Measurements from ENCODE around the gene ITPA.

ITPA gene

DNA sequence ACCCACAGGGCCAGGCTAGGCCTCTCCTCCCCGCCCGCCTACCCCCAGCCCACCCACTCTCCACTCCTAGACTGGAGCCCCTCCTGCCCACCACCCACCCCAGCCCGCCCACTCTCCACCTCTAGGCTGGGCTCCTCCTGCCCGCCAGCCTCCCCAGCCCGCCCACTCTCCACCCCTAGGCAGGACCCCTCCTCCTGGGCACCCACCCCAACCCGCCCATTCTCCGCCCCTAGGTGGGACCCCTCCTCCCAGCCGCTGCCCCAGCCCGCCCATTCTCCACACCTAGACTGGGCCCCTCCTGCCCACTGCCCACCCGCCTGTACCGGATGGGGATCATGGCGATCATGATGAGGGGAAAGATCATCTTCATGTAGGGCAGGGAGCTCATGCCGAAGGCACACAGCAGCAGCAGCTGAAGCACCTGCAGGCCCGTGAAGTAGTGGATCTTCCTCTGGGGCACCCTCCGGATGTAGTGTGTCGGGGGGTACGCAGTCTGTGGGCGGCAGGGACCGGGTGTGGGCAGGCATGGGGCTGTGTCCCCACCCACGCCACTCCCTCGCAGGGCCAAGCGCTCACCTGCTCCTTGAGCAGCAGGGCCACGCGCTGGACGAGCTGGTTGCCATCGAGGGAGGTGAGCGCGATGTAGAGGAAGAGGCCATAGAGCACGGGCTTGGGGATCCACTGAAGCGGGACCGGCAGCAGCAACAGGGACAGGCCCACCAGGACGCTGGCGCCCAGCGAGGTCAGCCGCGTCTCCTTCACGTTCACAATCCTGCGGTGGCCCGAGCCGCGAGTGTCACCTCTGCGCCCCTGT is 18.8 kb downstream of the ITPA start:
- DNase-seq (ENCODE audit: low read depth) = no peak

DNA sequence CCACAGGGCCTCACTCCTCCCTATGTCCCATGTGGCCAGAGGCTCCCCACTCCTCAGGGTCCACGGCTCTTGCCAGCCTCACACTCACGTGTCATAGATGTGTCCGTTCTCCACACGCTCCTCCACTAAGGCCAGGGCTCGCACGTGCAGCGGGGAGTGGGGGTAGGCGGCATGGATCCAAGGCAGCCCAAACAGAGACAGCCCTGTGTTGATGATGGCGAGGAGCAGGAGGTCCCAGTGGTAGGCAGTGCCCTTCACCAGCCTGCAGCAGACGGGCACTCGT is 19.4 kb downstream of the ITPA start:
- no peak for DNase-seq (ENCODE audit: low read depth)

DNA sequence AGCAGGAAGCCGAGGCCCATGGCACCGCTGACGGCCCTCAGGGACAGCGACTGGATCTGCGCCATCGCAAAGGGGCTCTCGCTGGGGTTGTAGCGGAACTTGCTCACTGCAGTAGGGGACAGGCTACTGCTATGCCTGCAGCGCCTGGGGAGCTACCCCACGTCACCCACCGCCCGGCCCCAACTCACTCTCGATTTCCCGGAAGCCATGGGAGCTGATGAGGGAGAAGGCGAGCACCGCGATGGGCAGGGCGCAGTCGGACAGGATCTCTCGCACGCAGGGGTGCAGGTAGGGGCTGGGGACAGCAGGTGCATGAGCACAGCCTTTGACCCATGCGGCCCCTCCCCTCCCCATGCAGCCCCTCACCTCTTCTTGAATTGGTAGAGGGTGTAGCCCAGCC is 19.9 kb downstream of the ITPA start:
- DNase-seq (ENCODE audit: low read depth) = no peak

DNA sequence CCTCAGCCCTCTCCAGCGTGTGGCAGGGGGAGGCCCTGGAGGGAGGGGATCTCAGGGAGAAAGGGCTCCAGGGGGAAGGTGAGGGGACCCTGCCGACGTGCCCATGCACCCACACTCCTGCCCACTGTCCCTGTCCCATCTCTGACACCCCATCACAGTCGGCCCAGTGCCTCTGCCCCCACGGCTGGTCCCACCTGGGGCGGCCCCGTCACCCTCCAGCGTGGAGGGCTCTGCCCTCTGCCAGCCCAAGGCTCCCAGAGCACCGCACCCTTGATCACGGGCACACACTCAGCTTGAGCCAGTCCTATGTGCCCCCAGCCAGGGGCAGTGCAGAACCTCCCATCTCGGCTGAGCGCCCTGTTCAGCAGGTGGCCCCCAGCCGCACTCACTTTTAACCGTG is 20.5 kb downstream of the ITPA start:
- no peak for DNase-seq (ENCODE audit: low read depth)

DNA sequence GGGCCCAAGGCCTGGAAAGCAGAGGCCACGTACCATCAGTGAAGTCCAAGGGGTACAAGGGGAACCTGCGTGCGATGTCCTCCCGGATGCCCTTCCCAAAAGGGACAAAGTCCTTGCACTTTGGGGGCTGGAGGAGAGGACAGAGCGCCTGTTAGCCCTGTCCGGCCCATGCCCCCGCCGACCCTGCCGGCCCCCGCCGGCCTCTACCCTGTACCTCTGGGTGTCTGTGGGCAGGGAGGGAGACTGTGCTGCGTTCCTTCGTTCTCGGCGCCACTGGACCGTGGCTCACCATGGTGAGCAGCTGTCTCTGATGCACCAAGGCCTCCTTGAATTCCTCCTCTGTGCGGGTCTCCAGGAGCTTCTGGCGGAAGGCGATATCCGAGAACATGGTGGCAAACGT is 21.8 kb downstream of the ITPA start:
- no peak for DNase-seq (ENCODE audit: low read depth)

DNA sequence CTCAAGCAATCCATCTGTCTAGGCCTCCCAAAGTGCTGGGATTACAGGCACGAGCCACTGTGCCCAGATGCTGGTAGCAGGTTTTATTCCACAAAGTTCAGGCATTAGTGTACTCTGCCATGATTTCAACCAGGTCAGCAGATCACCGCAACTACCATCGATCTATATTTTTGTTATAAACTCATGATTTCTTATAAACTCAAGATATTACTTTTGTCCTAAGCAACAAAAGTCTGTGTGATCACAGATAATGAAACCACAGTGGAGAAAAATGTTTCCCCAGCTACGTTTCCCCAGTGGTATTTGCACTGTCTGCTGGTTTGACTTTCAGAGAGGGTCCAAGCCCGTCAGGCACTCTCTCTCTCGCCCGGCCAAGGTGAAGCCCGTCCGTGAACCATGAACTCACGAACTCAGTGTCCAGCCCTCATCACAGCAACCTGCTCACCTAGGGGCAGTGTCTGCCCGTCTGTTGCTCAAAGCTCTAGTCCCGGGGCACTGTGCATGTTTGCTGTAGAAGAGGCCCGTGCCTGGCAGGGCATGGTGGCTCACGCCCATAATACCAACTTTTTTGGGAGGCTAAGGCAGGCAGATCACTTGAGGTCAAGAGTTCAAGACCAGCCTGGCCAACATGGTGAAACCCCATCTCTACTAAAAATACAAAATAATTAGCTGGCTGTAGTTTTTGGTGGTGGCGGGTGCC is 22.7 kb downstream of the ITPA start:
- DNase-seq (ENCODE audit: low read depth) = no peak

DNA sequence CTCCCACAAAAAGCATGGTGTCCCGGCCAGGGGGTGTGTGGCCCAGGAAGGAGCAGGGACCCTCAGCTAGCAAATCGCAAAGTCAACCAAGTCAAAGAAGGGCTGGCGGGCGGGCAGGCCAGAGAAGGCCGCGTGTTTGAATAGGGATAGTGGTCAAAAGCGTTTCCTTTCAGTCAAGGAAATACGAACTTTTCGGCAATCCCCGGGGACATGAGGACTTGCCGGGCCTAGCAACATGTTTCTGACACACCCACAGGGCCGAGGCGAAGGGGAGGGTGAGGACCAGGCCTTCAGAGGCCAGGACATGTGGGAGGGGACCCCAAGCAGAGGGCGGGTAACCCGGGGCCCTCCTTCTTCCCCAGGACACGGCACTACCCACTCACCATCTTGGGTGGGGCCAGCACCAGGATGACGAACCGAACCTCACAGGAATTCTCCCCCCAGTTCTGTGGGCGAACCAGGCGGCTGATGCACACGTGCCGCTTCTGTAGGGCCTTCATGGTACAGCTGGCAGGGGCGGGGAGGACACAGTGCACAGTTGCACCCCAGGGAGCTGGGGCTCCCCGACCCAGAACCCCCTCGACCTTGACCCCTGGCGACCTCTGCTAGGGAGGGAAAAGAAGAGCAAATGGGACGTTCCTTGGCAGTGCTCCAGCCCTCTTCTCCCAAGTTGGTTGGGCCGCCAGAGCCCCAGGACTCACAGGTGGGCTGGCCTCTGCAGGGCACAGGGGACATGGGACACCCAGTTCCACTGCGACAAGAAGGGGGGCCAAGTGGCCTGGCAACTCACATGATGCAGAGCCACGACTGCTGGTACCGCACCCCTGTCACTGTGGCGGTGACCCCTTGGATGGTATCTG is 24.1 kb downstream of the ITPA start:
- DNase-seq (ENCODE audit: low read depth) = no peak

DNA sequence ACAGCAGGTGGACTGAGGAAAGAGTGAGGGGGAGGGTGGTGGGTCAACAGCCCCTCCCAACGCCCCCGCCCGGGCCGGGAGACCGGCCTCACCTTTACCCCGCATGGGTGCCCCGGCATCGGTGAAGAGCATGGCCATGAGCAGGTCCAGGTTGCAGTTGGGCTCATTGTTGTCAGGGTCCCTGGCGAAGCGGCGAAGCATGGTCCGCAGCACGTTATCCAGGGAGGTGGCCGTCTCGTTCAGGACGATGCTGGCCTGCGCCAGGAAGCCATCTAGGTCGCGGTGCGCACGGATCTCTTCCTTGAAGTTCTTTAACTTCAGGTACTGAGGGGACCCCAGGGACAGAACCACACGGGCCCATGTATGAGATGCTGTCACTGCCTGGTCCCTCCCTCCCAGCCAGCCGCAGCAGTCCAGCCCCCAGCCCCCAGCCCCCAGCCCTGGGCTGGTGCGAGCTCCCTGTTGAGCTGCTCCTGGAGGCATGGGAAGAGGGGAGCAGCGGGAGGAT is 24.7 kb downstream of the ITPA start:
- DNase-seq (ENCODE audit: low read depth) = no peak

DNA sequence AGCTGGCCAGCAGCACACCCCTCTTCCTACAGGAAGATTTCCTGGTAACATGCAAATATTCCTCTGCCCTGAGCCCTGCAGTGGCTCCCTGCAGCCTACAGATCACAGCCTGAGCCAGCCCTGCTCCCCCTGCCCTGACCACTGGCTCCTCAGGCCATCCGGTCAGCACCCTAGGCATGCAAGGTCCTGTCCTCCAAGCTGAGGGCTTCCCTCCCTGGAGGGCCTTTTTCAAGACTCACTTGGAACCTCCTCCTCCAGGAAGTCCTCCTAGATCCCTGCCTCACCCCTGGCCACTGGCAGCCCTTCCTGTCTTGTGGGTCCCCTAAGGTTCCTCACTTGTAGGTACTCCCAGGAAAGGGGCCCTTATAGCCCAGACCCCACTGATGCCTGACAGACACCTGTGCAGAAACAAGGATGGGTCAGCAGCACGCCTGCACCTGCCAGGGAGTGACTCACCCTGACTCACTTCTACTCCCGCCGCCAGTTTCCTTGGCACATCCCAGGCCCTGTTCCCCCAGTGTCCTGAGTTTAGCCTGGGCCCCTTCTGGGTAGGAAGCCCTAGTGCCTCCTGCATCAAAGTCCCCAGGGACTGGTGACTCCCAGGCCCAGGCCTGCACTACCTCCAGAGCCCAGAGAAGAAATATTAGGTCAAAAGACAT is 26.5 kb downstream of the ITPA start:
- no peak for DNase-seq (ENCODE audit: low read depth)

DNA sequence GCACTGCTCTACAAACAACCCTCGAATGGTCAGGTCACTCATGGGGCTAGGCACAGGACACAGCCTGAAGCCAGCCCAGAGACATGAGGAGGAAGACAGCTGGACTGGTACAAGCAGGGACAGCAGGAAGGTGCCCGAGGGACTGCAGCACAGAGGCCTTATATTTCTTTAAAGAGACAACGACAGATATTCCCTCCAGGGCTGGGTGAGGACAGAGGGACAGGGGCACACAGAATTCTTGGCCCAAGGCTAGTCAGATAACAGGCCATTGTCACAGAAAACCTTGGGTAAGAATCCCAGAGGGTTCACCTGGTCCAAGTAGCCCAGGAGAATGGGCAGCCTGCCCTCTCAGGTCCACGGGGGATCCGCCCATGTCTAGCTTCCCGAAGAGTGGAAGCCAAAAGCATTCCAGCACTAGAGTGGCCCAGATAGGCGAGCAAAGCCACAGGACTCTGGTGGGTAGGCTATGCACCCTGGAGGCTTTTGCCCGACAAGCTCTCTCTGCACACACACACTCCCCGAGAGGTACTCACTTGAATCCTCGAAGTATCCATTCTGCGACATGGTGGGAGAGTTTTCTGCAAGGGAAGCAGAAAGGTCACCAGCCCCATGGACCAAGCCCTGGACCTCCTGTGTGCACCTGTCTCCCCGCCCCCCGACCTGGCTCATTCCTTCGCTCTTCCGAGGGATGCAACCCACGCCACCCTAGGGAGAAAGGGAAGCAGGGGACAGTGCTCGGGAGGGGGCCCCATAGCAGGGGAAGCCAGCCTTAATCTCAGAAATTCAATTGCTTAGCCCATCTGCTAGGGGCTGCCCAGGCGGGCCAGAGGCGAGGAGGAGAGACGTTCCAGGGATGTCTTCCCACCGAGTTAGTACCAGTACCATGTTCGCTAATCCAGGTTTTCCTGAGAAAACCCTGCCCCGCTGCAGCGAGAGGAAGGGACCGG is 28.0 kb downstream of the ITPA start:
- no peak for DNase-seq (ENCODE audit: low read depth)

DNA sequence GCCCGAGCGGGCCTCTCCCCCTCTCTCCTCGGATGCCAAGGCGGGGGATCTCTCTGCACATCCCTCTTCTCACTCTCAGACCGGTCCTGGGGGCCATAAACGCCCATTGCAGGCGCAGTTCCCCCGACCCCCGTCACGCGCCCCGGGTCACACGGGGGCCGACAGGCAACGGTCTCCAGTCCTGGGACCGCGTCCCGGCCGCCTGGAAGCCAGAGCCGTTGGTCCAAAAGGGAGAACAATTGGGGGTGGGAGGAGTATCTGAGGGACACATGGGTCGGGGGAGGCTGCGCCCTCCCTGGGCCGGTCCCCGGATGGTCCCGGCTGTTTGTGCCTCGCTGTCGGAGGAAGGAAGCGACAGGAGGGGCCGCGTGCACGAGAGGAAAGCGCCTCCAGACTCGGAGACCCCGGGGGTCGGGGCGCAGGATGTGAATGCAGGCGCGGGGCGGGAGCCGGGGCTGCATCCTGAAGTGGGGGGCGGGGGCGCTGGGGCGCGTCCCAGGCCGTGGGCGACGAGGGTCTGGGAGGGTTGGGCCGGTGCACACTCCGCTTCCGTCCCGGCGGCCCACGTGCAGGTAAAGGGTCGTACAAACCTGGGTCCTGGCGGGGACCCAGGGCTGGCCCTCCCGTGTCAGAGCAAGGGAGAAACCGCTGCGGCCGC is 28.8 kb downstream of the ITPA start:
- DNase-seq (ENCODE audit: low read depth) = no peak

DNA sequence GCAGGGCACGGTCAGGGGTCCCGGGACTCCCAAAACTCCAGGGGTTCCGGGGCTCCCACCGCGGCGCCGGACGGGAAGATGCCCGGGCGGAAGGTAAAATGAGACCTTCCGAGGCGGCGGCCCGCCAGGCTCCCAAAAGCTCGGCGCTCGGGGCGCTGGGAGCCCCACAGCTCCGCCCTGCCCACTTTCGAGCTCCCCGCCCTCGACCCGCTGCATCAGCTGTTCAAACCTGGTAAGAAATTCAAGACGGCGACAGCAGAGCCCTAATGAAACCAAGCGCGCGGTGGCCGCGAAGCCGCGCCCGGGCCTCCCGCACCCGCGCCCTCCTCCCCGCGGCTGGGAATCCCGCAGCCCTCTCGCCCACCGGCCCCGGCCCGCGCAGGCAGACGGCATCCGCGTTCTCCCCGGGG is 29.3 kb downstream of the ITPA start:
- peak; percentile 45 for DNase-seq (ENCODE audit: low read depth)

DNA sequence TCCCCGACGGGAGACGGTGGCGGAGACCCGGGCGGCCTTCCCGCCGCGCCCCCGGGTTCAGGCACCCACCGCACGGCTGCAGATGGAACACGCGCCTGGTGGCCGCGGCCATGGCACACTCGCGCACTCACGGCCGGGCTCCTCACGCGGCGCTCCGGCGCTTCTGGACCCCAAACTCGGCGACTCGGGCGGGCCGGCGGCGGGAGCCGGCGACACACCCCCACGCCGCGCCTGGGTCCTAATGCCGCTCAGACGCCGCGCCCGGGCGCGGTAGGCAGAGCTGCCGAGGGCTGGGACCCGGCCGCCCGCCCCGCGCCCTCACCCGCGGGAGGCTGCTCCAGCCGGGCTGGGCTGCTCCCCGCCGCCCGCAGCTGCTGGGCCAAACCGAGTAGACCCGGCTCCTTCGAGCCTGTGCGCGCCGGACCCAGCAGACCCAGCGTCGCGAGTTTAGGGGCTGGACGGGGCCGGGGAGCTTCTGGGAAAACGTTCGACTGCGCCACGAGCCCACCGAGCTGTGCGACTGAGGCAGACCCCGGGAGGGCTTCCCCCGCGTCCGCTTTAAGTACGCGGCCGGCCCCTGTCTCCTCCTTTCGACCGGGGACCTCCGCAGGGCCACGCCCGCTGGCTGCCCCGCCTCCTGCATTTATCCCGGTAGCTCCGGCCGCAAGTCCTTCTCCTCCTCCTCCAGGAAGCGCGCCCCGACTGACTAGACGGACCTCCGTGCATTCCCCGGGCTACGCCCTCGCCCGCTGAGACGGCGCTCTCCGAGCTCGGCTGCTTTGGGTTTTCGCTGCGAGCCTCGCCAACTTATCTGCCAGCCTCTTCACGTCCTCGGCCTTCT is 29.9 kb downstream of the ITPA start, which contains the start of gene SLC4A11:
SLC4A11 (minus strand) TSS at position 165 of the 841 bp plus-strand sequence; CDS start at position 112, 53 bp downstream.
- peak; percentile 45 for DNase-seq (ENCODE audit: low read depth)

DNA sequence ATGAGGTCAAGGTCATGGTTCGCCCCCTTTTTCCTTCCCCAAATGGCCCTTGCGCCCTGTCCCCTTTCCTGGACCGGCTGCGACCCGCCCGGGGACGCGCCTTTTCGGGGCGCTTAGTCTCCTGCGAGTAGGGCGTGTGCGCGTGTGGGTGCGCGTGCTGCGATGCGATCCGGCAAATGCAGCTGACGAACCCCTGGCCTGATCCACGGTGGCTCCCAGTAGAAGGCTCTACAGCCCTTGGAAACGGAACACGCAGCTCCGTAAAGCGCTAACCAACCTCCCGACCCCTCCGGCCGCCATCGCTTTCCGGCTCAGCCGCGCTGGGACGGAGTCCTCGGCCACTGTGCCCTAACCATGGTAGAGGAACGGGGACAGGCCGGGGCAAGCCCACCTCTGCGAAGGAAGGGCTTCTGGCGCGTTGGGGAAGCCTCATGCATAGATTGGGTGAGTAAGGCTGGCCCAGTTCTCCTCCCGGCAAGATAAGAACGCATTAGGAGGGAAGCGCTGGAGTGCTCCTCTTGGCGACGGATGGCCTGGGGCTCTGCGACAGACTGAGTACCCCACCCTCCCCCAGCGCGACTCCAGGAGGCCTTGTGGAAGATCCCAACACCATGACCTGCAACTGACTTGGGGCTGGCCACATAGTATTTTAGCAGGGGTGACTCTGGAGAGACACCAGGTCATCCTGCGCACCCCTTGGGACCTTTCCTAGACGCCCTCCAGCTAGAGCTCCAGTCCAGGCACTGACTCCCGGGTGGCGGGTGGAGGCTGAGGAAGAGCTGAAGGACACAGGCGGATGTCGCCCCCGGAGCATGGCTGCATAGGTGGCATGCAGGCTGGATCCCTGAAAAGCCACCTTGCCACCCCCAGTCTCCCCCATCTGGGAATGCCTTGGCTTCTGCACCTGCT is 30.8 kb downstream of the ITPA start:
- no peak for DNase-seq (ENCODE audit: low read depth)

DNA sequence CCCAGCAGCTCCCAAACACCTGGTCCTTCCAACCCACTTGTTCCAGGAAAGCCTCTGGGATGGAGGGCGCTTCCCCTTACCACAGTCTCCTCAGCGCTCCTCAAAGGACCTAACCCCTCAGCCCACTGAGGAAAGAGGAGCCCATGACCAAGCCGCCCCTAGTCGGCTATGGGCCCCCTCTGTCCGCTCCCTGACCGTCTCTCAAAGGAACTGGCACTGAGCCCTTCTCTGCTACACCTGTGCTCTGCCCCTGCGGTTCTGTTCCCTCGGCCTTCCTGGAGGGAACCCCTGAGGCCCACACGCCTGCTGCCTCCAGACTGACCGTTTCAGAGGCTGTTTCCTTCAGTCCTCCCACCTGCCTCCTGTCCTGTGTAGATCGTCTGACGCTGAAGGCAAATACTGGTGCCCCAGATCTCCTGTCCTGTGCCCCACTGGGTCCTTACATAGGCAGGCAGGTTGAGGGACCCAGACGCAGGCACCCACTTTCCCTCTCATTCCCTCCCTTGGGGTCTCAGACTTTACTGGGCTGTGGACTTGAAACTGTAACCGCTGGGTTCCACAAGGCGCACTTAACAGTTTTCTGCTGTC is 31.6 kb downstream of the ITPA start:
- no peak for DNase-seq (ENCODE audit: low read depth)

DNA sequence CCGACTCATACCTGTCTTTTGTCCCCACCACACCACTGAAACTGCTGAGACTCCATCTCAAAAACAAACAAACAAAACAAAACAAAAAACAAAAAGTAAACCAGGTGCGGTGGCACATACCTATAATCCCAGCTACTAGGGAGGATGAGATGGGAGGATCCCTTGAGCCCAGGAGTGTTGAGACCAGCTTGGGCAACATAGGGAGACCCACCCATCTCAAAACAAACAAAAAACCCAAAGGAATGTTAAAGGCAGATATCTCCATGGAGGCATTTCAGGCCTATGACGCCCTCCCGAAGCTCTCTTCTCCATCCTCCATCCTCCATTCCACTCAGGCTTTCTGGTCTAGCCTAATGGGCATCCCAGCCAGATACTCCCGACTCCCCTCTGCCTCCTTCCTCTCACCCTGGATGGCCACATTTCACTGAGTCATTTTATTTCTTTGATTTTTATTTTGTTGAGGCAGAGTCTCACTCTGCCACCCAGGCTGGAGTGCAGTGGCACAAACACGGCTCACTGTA is 32.9 kb downstream of the ITPA start:
- DNase-seq (ENCODE audit: low read depth) = no peak

DNA sequence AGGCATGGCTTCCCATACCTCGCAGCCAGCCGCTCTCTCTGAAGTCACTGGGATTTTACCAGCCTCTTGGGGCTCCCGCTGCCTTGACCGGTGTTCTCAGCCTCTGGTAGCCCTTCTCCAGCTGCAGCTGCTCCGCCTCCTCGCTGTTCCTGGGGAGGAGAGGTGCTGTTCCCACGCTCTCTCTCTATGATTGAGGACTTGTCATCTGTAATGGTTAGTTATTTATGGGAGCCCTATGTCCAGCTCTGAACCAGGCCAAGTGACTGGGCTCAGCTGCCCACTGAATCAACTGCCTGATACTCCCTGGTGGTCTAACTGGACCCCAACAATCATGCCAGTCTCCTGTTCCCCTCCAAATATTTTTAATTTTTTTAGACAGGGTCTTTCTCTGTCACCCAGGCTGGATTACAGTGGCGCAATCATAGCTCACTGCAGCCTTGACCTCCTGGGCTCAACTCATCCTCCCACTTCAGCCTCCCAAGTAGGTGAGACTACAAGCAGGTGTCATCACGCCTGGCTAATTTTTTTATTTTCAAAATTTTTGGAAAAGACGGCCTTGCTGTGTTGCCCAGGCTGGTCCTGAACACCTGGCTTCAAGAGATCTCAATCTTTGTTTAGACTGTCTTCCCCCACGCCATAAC is 34.5 kb downstream of the ITPA start:
- no peak for DNase-seq (ENCODE audit: low read depth)

Data from activated T-cell treated with anti-CD3 and anti-CD28 coated beads for 48 hours (primary cell).